GM12878 (cell line): Measurements from ENCODE around the gene SSPN. TPM values are rescaled to one million over a fixed set of nuclear protein-coding genes. Genes with fewer than 3 reads are reported as not detected.
A peak's percentile ranks its signal among the peaks of the same experiment; 100 is the strongest.

Source experiments
- ATAC-seq: fragments of 200-7000 bp; cut with Tn5 transposase; 3 replicates; pipeline ENCODE4 v1.9.1; 2020; ENCODE audit warnings: mild to moderate bottlenecking, moderate library complexity
- BruUV-seq: library from RNA; stranded (reverse); fragments of 400-500 nt; replicated peaks from 2 replicates; lab custom pipeline; 2021; lab: Mats Ljungman, UMichigan
- CTCF ChIA-PET: fragments of 300-600 bp; sonication (Branson Sonifier 250); formaldehyde crosslinking; extraction: SDS; loops from one replicate; lab custom pipeline; 2021; ENCODE audit warnings: inconsistent platforms; lab: Yijun Ruan, JAX
- POLR2A ChIA-PET: fragments of 350-600 bp; formaldehyde crosslinking; extraction: SDS; loops from one replicate; lab custom pipeline; 2021; ENCODE audit warnings: inconsistent platforms; lab: Charles Lee
- RAD21 ChIA-PET: fragments of 300-600 bp; sonication (Branson Sonifier 250); formaldehyde crosslinking; loops from one replicate; lab custom pipeline; 2023; ENCODE audit warnings: antibody characterized with exemption; ENCODE audit not compliant: unreplicated experiment; lab: Charles Lee
- SMC1A ChIA-PET: fragments of 300-600 bp; sonication (Branson Sonifier 250); formaldehyde crosslinking; loops from one replicate; lab custom pipeline; 2023; ENCODE audit not compliant: unreplicated experiment, uncharacterized antibody; lab: Charles Lee
- DNase-seq: peaks from one replicate; pipeline ENCODE4 v3.0.0-alpha.2; 2011; ENCODE audit warnings: low read depth, low spot score
- FAIRE-seq: peaks from 3 replicates; lab custom pipeline; 2011; peaks lifted over from hg19 to GRCh38; lab: Jason Lieb, UNC
- H2AFZ ChIP-seq: 2 replicates; pipeline ENCODE4 v1.6.0; 2011; ENCODE audit warnings: low read depth, low read length, control low read depth; ENCODE audit not compliant: control insufficient read depth
- H3K27ac ChIP-seq: 2 replicates; pipeline ENCODE4 v1.5.1; 2011; ENCODE audit warnings: control low read depth; ENCODE audit not compliant: control insufficient read depth, insufficient read depth
- H3K27me3 ChIP-seq, 2 experiments: replicated peaks in 1 of 2; 2 replicates each; pipeline versions ENCODE4 v1.6.0 to v1.6.1; 2011; ENCODE audit warnings: low read length in 1 of 2; ENCODE audit not compliant: control insufficient read depth in 2 of 2, insufficient read depth in 2 of 2
- H3K36me3 ChIP-seq, 2 experiments: 2 replicates each; pipeline ENCODE4 v1.5.1; 2011; ENCODE audit warnings: low read length in 1 of 2; ENCODE audit not compliant: control insufficient read depth in 2 of 2, insufficient read depth in 2 of 2
- H3K4me1 ChIP-seq: 2 replicates; pipeline ENCODE4 v1.6.1; 2011; ENCODE audit warnings: mild to moderate bottlenecking, low read length, moderate library complexity, mixed read lengths; ENCODE audit not compliant: control insufficient read depth, insufficient read depth
- H3K4me2 ChIP-seq: 2 replicates; pipeline ENCODE4 v1.6.0; 2011; ENCODE audit warnings: control low read depth; ENCODE audit not compliant: control insufficient read depth, insufficient read depth
- H3K4me3 ChIP-seq: fragments of 200-600 bp; sonication (generic); 2 replicates; pipeline ENCODE4 v1.5.1; 2016
- H3K79me2 ChIP-seq: 2 replicates; pipeline ENCODE4 v1.6.0; 2011; ENCODE audit warnings: low read length; ENCODE audit not compliant: control insufficient read depth, insufficient read depth
- H3K9ac ChIP-seq: 2 replicates; pipeline ENCODE4 v1.8.0; 2011; ENCODE audit warnings: low read length, control low read depth, mixed read lengths; ENCODE audit not compliant: control insufficient read depth, insufficient read depth
- H3K9me3 ChIP-seq: replicated peaks from 3 replicates; pipeline ENCODE4 v1.5.1; 2011; ENCODE audit warnings: mild to moderate bottlenecking, low read length; ENCODE audit not compliant: control insufficient read depth, insufficient read depth
- H4K20me1 ChIP-seq: 2 replicates; pipeline ENCODE4 v1.6.0; 2011; ENCODE audit not compliant: control insufficient read depth, insufficient read depth
- MYB ChIP-seq: fragments of 150-350 bp; IDR thresholded peaks from 2 replicates; pipeline ENCODE4 v1.6.1; 2014; ENCODE audit warnings: mild to moderate bottlenecking, low read depth, low read length, borderline replicate concordance
- NR2C2 ChIP-seq: IDR thresholded peaks from 2 replicates; pipeline ENCODE4 v1.6.1; 2011; ENCODE audit warnings: borderline replicate concordance, low read depth; ENCODE audit not compliant: control insufficient read depth, insufficient read length
- SIN3A ChIP-seq: IDR thresholded peaks from 2 replicates; pipeline ENCODE4 v1.6.1; 2012; ENCODE audit warnings: low read depth, low read length, improper control_type of control experiment
- SMAD5 ChIP-seq: IDR thresholded peaks from 2 replicates; pipeline ENCODE4 v1.6.1; 2016; ENCODE audit warnings: antibody characterized with exemption, low read depth
- TARDBP ChIP-seq: IDR thresholded peaks from 2 replicates; pipeline ENCODE4 v1.6.1; 2016; ENCODE audit warnings: borderline replicate concordance
- YBX1 ChIP-seq: fragments of 450-650 bp; IDR thresholded peaks from 2 replicates; pipeline ENCODE4 v1.6.1; 2016; ENCODE audit warnings: antibody characterized with exemption
- WGBS: methylation state at CpG from one replicate; pipeline ENCODE4 v1.1.6; 2016; ENCODE audit warnings: low lambda C conversion rate; ENCODE audit not compliant: insufficient replicate concordance, insufficient coverage; ENCODE audit errors: missing lambda C conversion rate; 5-methylcytosine and 5-hydroxymethylcytosine counted together
- in situ Hi-C: fragments of 300-500 bp; cut with MboI; formaldehyde crosslinking; loops from 9 replicates; pipeline ENCODE4 v1.14.3; 2018; ENCODE audit warnings: mixed read lengths
- intact Hi-C: fragments of 100-400 bp; cut with micrococcal nuclease; formaldehyde crosslinking; loops from one replicate; pipeline ENCODE4 v1.14.2; 2022; ENCODE audit not compliant: unreplicated experiment
- polyA plus RNA-seq, 11 experiments: library from polyadenylated mRNA; depleted of rRNA in 4 of 11; unstranded in 6 of 11; stranded (reverse) in 5 of 11; fragments of >200 nt; fragmentation: Nextera tagmentation in 4 of 11; fragmentation: Illumina TruSeq in 1 of 11; extraction: Ambion mirVana in 4 of 11; extraction: Trizol in 1 of 11; gene quantifications; 1 replicate in 1 of 11; 2 replicates in 10 of 11; pipeline versions ENCODE4 v1.2.1 to v1.2.3, GENCODE V29; 2011 to 2016; ENCODE audit warnings: inconsistent platforms in 2 of 11, missing spikeins in 2 of 11, low read depth in 1 of 11
- total RNA-seq, 4 experiments: library from RNA; depleted of rRNA in 3 of 4; stranded (reverse); fragments of >200 nt in 3 of 4; fragmentation: Illumina TruSeq in 1 of 4; extraction: Trizol in 1 of 4; gene quantifications; 2 replicates each; pipeline versions ENCODE4 v1.2.1 to v1.2.3, GENCODE V29; 2013 to 2021

SSPN gene
- total and polyA plus RNA-seq, 10 of the 15 experiments (the other 5 are each of a cell fraction or from before 2014, with no cell fraction given), result 0.04 to 0.41 (median 0.28) TPM; not detected in 5

- TF ChIP-seq SMAD5 (no peak), TARDBP (no peak), NR2C2 (no peak), YBX1 (no peak)
These were observed 74.3 kb downstream of the SSPN start (continued) for GRCh38 chr12:26269562-26270284.

- FAIRE-seq (no peak), DNase-seq (no peak), ATAC-seq (no peak)
- Histone ChIP-seq H3K9ac (no peak overlapping the region), H3K27me3 (no peaks in the 10 kb centered on the region; a peak in 2 of 4 replicates), H3K79me2 (no peaks in the 10 kb centered on the region), H3K4me1 (peaks cover 44% of the 10 kb centered on the region), H3K27ac (no peak overlapping the region; the same call in 1 of the 2 replicates), H3K36me3 (no peaks in the 10 kb centered on the region), H3K9me3 (no peaks in the 10 kb centered on the region; the same call in 2 of the 3 replicates)
- BruUV-seq, result no TSS peak
- ChIA-PET CTCF (interaction anchor here (0.6 to 6.9 kb wide), 9 partner anchors 11 to 165 kb away, joined by 3 to 46 read pairs (median 4); partner anchors contain the start of gene BHLHE41), RAD21 (interaction anchor here (1.4 to 9.6 kb wide), 7 partner anchors 18 to 174 kb away, joined by 3 to 111 read pairs (median 5); no protein-coding TSS in a partner anchor)
- intact Hi-C loops, result loop anchor here (2.0 to 5.0 kb wide), 2 partner anchors 114 to 149 kb away; no protein-coding TSS in a partner anchor
- 0 out of 2 replicates have a peak, but pooled peaks have one; percentile 11 for TF ChIP-seq SIN3A
- TF ChIP-seq MYB, result no peak
- TF ChIP-seq, all 136 proteins: peak for 1
- Histone ChIP-seq H3K4me3 (no peak overlapping the region), H3K4me2 (peak overlapping the region; percentile 49; the same call in 1 of the 2 replicates), H4K20me1 (no peaks in the 10 kb centered on the region), H2AFZ (no peak overlapping the region)
- in situ Hi-C loops, result no loop called here
- ChIA-PET SMC1A (interaction anchor here (0.6 to 11.8 kb wide), 17 partner anchors 10 to 284 kb away, joined by 3 to 203 read pairs (median 7); partner anchors contain the start of gene BHLHE41), POLR2A (interaction anchor here (0.5 to 6.6 kb wide), 7 partner anchors 11 to 274 kb away, joined by 3 to 41 read pairs (median 4); no protein-coding TSS in a partner anchor)
- 98% methylated on average over 2 of the region's 2 CpGs for WGBS
These were observed 75.7 kb downstream of the SSPN start for GRCh38 chr12:26271024-26271423.
